GM18858 (cell line): ENCODE results near the gene TUG1.

Source experiments
- ATAC-seq: cut with Tn5 transposase; IDR thresholded peaks from one replicate; pipeline ENCODE4 v1.9.1; 2021; ENCODE audit not compliant: unreplicated experiment

Gene TUG1

GRCh38 chr22:30996462-30996861 lies 27.4 kb downstream of the TUG1 start:
- ATAC-seq = no peak

GRCh38 chr22:30998329-30998728 lies 29.3 kb downstream of the TUG1 start:
- no peak for ATAC-seq

GRCh38 chr22:31001124-31001770 lies 32.2 kb downstream of the TUG1 start:
- no peak for ATAC-seq

GRCh38 chr22:31005535-31005934 lies 36.5 kb downstream of the TUG1 start:
- ATAC-seq = no peak

GRCh38 chr22:31019191-31019930 lies 50.3 kb downstream of the TUG1 start:
- ATAC-seq = no peak

- ATAC-seq = no peak
These were observed 51.3 kb downstream of the TUG1 start for GRCh38 chr22:31020334-31020733.

GRCh38 chr22:31022516-31022915 lies 53.5 kb downstream of the TUG1 start:
- no peak for ATAC-seq
